HFFc6 (cell line): ENCODE results near the gene STK11IP. TPM values are rescaled to one million over a fixed set of nuclear protein-coding genes. Genes with fewer than 3 reads are reported as not detected.

Source experiments
- DNase-seq: peaks from one replicate; pipeline ENCODE4 v3.0.0-alpha.2; 2018
- H3K27ac Mint-ChIP-seq: 2 replicates; pipeline ENCODE4 v1.8.0; 2020; ENCODE audit warnings: mild to moderate bottlenecking, mixed read lengths
- H3K27me3 Mint-ChIP-seq: 2 replicates; pipeline ENCODE4 v1.8.0; 2021; ENCODE audit warnings: mild to moderate bottlenecking, moderate library complexity, mixed read lengths; ENCODE audit not compliant: insufficient read depth
- H3K36me3 Mint-ChIP-seq: 2 replicates; pipeline ENCODE4 v1.8.0; 2021; ENCODE audit warnings: low read depth, mixed read lengths
- H3K4me1 Mint-ChIP-seq: 2 replicates; pipeline ENCODE4 v1.8.0; 2020; ENCODE audit warnings: low read depth, mixed read lengths
- H3K4me3 Mint-ChIP-seq: 2 replicates; pipeline ENCODE4 v1.8.0; 2020; ENCODE audit warnings: mild to moderate bottlenecking, moderate library complexity, mixed read lengths
- H3K9me3 Mint-ChIP-seq: 2 replicates; pipeline ENCODE4 v1.8.0; 2020; ENCODE audit warnings: mild to moderate bottlenecking, mixed read lengths
- long read RNA-seq: library from polyadenylated mRNA; unstranded; transcript quantifications from one replicate; pipeline ENCODE4 v2.0.0, GENCODE V29; 2019
- total RNA-seq, 6 experiments: library from RNA; stranded (reverse); fragmentation: NEBNext Ultra II Directional; extraction: Animal tissue kit (Norgen Biotek cat#: 25700); gene quantifications; 2 replicates in 1 of 6; 3 replicates in 5 of 6; pipeline ENCODE4 v1.2.3, GENCODE V29; 2021
- TF ChIP-seq, protein P1 (sequence below): fragments of 200-600 bp; sonication (generic); IDR thresholded peaks from 2 replicates; pipeline ENCODE4 v1.5.0; 2021; ENCODE audit warnings: antibody characterized with exemption, mild to moderate bottlenecking

The STK11IP gene, protein sequence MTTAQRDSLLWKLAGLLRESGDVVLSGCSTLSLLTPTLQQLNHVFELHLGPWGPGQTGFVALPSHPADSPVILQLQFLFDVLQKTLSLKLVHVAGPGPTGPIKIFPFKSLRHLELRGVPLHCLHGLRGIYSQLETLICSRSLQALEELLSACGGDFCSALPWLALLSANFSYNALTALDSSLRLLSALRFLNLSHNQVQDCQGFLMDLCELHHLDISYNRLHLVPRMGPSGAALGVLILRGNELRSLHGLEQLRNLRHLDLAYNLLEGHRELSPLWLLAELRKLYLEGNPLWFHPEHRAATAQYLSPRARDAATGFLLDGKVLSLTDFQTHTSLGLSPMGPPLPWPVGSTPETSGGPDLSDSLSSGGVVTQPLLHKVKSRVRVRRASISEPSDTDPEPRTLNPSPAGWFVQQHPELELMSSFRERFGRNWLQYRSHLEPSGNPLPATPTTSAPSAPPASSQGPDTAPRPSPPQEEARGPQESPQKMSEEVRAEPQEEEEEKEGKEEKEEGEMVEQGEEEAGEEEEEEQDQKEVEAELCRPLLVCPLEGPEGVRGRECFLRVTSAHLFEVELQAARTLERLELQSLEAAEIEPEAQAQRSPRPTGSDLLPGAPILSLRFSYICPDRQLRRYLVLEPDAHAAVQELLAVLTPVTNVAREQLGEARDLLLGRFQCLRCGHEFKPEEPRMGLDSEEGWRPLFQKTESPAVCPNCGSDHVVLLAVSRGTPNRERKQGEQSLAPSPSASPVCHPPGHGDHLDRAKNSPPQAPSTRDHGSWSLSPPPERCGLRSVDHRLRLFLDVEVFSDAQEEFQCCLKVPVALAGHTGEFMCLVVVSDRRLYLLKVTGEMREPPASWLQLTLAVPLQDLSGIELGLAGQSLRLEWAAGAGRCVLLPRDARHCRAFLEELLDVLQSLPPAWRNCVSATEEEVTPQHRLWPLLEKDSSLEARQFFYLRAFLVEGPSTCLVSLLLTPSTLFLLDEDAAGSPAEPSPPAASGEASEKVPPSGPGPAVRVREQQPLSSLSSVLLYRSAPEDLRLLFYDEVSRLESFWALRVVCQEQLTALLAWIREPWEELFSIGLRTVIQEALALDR
- 10 to 100 TPM; 17.4 to 21.5 (median 18.9) TPM for total RNA-seq
- long read RNA-seq, partial matches to known transcripts = 4 of 10 reads
- long read RNA-seq, other reads (novel, unspliced or antisense) = 3 of 10 reads

DNA sequence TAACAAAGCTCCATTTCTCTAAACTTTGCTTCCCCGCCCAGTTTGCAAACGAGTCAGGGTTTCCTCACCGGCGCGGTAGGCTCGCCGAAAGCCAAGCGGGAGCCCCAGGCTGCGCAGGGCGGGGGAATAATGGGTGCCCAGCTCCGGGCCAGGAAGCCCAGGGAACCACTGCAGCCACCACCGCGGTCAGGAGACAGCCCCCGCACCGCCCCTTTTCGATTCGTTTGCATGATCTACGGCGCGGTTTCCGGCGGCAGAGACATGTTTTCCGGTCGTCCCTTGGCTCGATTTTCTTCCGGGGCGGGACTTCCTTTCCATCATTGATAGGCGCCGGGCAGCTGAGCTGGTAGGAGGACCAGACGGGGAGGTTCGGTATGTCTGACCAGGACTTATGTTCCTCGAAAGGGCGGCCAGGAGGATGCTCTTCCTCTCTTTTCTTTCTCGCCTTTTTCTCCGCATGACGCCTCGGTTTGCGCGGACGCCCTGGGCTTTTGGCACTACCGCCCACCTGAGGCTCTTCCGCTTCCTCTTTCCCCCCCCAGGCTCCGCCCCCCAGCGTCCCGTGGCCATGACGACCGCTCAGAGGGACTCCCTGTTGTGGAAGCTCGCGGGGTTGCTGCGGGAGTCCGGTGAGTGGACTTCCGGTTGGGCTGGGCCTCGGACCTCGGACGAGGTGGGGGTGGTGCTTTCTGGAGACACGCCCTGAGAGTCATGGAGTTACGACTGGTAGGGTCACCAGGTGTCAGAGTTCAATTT lies at the start of gene STK11IP:
Gene STK11IP (plus strand): TSS at position 306 of the 756 bp plus-strand sequence. CDS start 263 bp downstream, at position 569.
- Mint-ChIP-seq H3K9me3 (no peaks in the 10 kb centered on the region), H3K4me1 (peaks cover 46% of the 10 kb centered on the region), H3K27me3 (peaks cover 5% of the 10 kb centered on the region), H3K27ac (peak within 1 kb of the TSS; percentile 98), H3K4me3 (peak within 1 kb of the TSS; percentile 96), H3K36me3 (0 out of 2 replicates have a peak, but pooled peaks cover 4% of the 10 kb centered on the region)
- TF ChIP-seq, protein P1, sequence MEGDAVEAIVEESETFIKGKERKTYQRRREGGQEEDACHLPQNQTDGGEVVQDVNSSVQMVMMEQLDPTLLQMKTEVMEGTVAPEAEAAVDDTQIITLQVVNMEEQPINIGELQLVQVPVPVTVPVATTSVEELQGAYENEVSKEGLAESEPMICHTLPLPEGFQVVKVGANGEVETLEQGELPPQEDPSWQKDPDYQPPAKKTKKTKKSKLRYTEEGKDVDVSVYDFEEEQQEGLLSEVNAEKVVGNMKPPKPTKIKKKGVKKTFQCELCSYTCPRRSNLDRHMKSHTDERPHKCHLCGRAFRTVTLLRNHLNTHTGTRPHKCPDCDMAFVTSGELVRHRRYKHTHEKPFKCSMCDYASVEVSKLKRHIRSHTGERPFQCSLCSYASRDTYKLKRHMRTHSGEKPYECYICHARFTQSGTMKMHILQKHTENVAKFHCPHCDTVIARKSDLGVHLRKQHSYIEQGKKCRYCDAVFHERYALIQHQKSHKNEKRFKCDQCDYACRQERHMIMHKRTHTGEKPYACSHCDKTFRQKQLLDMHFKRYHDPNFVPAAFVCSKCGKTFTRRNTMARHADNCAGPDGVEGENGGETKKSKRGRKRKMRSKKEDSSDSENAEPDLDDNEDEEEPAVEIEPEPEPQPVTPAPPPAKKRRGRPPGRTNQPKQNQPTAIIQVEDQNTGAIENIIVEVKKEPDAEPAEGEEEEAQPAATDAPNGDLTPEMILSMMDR = no peak
- DNase-seq = peak; percentile 95

DNA sequence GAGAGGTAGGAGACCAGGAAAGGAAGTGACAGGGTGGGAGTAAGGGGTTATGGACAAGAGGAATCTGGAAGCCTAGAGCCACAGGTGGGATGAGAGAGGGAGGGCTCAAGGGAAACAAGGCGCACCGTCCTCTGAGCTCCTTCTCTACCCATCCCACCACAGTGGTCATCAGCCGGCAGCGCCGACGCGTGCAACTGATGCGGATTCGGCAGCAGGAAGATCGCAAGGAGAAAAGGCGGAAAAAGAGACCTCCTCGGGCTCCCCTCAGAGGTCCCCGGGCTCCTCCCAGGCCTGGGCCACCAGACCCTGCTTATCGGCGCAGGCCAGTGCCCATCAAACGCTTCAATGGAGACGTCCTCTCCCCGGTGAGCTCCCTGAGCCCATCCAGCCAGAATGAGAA lies 48.7 kb upstream of the STK11IP start:
- Mint-ChIP-seq H3K9me3 (no peaks in the 10 kb centered on the region), H3K36me3 (peaks cover 6% of the 10 kb centered on the region), H3K27me3 (peaks cover 3% of the 10 kb centered on the region), H3K4me3 (no peak overlapping the region), H3K4me1 (peaks cover 16% of the 10 kb centered on the region), H3K27ac (no peak overlapping the region)
- DNase-seq = no peak
- TF ChIP-seq, protein P1 = no peak

DNA sequence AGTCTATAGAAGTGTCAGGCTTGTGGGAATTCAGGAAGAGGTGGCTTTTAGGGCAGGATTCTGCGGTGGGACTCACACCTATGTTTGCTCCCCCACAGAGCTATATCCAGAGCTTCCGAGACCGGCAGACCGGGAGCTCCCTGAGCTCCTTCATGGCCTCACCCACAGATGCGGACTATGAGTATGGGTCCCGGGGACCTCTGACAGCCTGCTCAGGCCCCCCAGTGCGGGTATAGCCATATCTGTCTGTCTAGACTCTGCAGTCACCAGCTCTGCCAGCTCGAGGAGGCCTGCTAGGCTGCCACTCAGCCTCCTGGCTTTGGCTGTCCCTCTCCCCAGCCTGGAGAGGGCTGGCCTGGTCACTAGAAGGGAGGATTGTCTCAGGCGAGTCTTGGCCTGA lies 48.0 kb upstream of the STK11IP start:
- H3K4me3 Mint-ChIP-seq = no peak overlapping the region
- H3K27me3 Mint-ChIP-seq = peaks cover 3% of the 10 kb centered on the region
- peaks cover 6% of the 10 kb centered on the region for H3K36me3 Mint-ChIP-seq
- no peak for DNase-seq
- H3K9me3 Mint-ChIP-seq = no peaks in the 10 kb centered on the region
- peaks cover 10% of the 10 kb centered on the region for H3K4me1 Mint-ChIP-seq
- TF ChIP-seq, protein P1 = no peak
- no peak overlapping the region for H3K27ac Mint-ChIP-seq

DNA sequence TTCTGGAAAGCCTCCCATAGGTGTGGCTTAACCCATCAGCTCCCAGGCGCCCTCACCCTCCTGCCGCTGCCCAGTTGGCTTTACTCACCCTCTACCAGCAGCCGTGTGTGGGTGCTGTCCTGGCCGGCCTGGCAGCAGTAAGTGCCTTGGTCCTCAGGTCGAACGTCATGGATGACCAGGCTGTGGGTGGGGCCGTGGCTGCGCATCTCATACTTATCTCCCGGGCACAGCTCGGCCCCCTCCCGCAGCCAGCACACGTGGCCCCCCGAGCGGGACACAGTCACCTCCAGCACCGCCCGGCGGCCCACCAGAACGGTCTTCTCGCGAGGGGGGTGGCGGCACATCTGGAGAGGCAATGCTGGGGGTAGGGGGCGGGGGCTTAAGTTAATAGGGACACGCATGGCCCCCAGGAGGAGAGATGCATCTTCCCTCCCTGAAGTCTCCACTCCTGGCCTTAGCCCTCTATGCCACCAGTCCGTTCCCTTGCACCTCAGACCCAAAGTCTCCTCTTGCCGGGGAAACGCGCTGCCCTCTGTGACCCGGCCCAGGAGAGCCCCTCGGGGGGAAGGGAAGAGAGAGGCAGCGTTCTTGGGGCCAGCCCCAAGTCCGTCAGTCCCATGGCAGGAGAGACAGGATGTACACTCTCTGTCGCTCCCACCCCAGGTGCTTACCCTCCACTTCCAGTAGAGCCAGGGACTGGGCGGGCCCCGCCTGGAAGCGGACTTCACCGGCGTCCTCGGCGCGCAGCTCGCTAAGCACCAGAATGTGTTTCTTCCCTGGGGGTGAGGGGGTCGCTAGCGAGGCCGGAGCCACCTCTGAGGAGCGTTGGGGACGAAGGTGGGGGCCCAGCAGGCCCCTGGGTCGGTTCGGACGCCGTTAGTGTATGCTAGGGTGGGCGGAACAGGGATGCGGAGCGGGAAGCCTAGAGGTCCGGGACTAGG lies 45.9 kb upstream of the STK11IP start:
- H3K4me3 Mint-ChIP-seq = peak overlapping the region; percentile 84
- peaks cover 6% of the 10 kb centered on the region; the same call in 1 of the 2 replicates for H3K4me1 Mint-ChIP-seq
- H3K9me3 Mint-ChIP-seq = no peaks in the 10 kb centered on the region
- peaks cover 6% of the 10 kb centered on the region for H3K36me3 Mint-ChIP-seq
- DNase-seq = peak; percentile 45
- peaks cover 2% of the 10 kb centered on the region for H3K27me3 Mint-ChIP-seq
- TF ChIP-seq, protein P1 = no peak
- peak overlapping the region; percentile 68; the same call in 1 of the 2 replicates for H3K27ac Mint-ChIP-seq
